Chondrocyte (in vitro differentiated cells): Measurements from ENCODE around the gene HELZ. TPM values are rescaled to one million over a fixed set of nuclear protein-coding genes. Genes with fewer than 3 reads are reported as not detected.
A peak's percentile ranks its signal among the peaks of the same experiment; 100 is the strongest.
"Not testable (repeated sequence)": the region's sequence is repeated elsewhere in the genome, so short reads cannot be mapped to it uniquely, and the experiment has no call there.

ENCODE experiments used
- DNase-seq: peaks from one replicate; pipeline ENCODE4 v3.0.0; 2021; ENCODE audit warnings: mixed read lengths, low spot score
- H3K27ac Mint-ChIP-seq: one replicate; pipeline ENCODE4 v1.8.0; 2021; ENCODE audit warnings: mild to moderate bottlenecking, moderate library complexity, mixed read lengths; ENCODE audit not compliant: unreplicated experiment
- H3K27me3 Mint-ChIP-seq: 2 replicates; pipeline ENCODE4 v1.8.0; 2021; ENCODE audit warnings: low read depth, mixed read lengths
- H3K36me3 Mint-ChIP-seq: 2 replicates; pipeline ENCODE4 v1.8.0; 2021; ENCODE audit warnings: low read depth, mixed read lengths
- H3K4me1 Mint-ChIP-seq: 2 replicates; pipeline ENCODE4 v1.8.0; 2021; ENCODE audit warnings: low read depth, mild to moderate bottlenecking, mixed read lengths
- H3K4me3 Mint-ChIP-seq: one replicate; pipeline ENCODE4 v1.8.0; 2021; ENCODE audit warnings: mild to moderate bottlenecking, moderate library complexity, mixed read lengths; ENCODE audit not compliant: unreplicated experiment
- H3K9me3 Mint-ChIP-seq: 2 replicates; pipeline ENCODE4 v1.8.0; 2021; ENCODE audit warnings: low read depth, mixed read lengths
- CTCF ChIP-seq: fragments of 200-600 bp; sonication (generic); IDR thresholded peaks from 2 replicates; pipeline ENCODE4 v1.5.0; 2021; ENCODE audit warnings: antibody characterized with exemption, mild to moderate bottlenecking, moderate library complexity
- total RNA-seq: library from RNA; stranded (reverse); gene quantifications from 3 replicates; pipeline ENCODE4 v1.2.1, GENCODE V29; 2021

Gene HELZ
- total RNA-seq, 1 donor from 2014 or later: 55.8 TPM

GRCh38 chr17:67148352-67148751 lies 96.6 kb downstream of the HELZ start:
- Mint-ChIP-seq H3K9me3 (no peaks in the 10 kb centered on the region), H3K27me3 (no peaks in the 10 kb centered on the region), H3K4me3 (no peak overlapping the region), H3K36me3 (peaks cover 23% of the 10 kb centered on the region), H3K27ac (no peak overlapping the region), H3K4me1 (peaks cover 25% of the 10 kb centered on the region)
- TF ChIP-seq CTCF: no peak
- no peak for DNase-seq

- Mint-ChIP-seq H3K9me3 (peaks cover 5% of the 10 kb centered on the region), H3K4me1 (peaks cover 16% of the 10 kb centered on the region), H3K27me3 (no peaks in the 10 kb centered on the region), H3K36me3 (peaks cover 25% of the 10 kb centered on the region), H3K4me3 (no peak overlapping the region), H3K27ac (no peak overlapping the region)
- TF ChIP-seq CTCF: no peak
- DNase-seq: no peak
Observed at GRCh38 chr17:67145183-67145805, 99.7 kb downstream of the HELZ start.

GRCh38 chr17:67143318-67143717 lies 101.7 kb downstream of the HELZ start:
- Mint-ChIP-seq H3K27me3 (no peaks in the 10 kb centered on the region), H3K4me3 (no peak overlapping the region), H3K36me3 (peaks cover 27% of the 10 kb centered on the region), H3K4me1 (peaks cover 29% of the 10 kb centered on the region), H3K9me3 (peaks cover 5% of the 10 kb centered on the region), H3K27ac (no peak overlapping the region)
- TF ChIP-seq CTCF: no peak
- no peak for DNase-seq

- H3K27me3 Mint-ChIP-seq, H3K4me3 Mint-ChIP-seq, H3K9me3 Mint-ChIP-seq, DNase-seq, H3K27ac Mint-ChIP-seq: not testable (repeated sequence)
- Mint-ChIP-seq H3K4me1 (peaks cover 31% of the 10 kb centered on the region), H3K36me3 (peaks cover 26% of the 10 kb centered on the region)
Observed at GRCh38 chr17:67142030-67142429, 103.0 kb downstream of the HELZ start.

- DNase-seq: no peak
- Mint-ChIP-seq H3K27me3 (no peaks in the 10 kb centered on the region), H3K4me1 (peaks cover 39% of the 10 kb centered on the region), H3K27ac (peak overlapping the region; percentile 77), H3K36me3 (peaks cover 29% of the 10 kb centered on the region), H3K9me3 (peaks cover 5% of the 10 kb centered on the region), H3K4me3 (no peak overlapping the region)
- TF ChIP-seq CTCF: peak; percentile 40
Observed at GRCh38 chr17:67139784-67140665, 105.0 kb downstream of the HELZ start.
